Liver (tissue), 9 donors: ENCODE results near the gene P3H2. TPM values are rescaled to one million over a fixed set of nuclear protein-coding genes. Genes with fewer than 3 reads are reported as not detected.

ENCODE experiments used
- DNase-seq: peaks from one replicate; pipeline ENCODE4 v3.0.0-alpha.2; 2017; ENCODE audit warnings: low spot score
- H3K27ac ChIP-seq, 2 donors: one replicate each; pipeline ENCODE4 v1.7.0; 2013; ENCODE audit warnings: inconsistent platforms in 2 of 2, low read length in 2 of 2, control low read depth in 1 of 2, low read depth in 1 of 2, mild to moderate bottlenecking in 1 of 2
- H3K27me3 ChIP-seq, 4 donors: one replicate each; pipeline versions ENCODE4 v1.6.1 to v1.7.0; 2013; ENCODE audit warnings: low read length in 3 of 4, inconsistent platforms in 1 of 4, mild to moderate bottlenecking in 1 of 4, moderate library complexity in 1 of 4; ENCODE audit not compliant: control insufficient read depth in 4 of 4, insufficient read depth in 4 of 4
- H3K36me3 ChIP-seq, 4 donors: one replicate each; pipeline versions ENCODE4 v1.6.1 to v1.7.0; 2013; ENCODE audit warnings: low read length in 3 of 4, mild to moderate bottlenecking in 3 of 4, low read depth in 1 of 4, moderate library complexity in 1 of 4; ENCODE audit not compliant: control insufficient read depth in 4 of 4, insufficient read depth in 3 of 4
- H3K4me1 ChIP-seq, 4 donors: one replicate each; pipeline versions ENCODE4 v1.6.1 to v1.7.0; 2013; ENCODE audit warnings: low read length in 3 of 4, mild to moderate bottlenecking in 3 of 4, moderate library complexity in 1 of 4; ENCODE audit not compliant: control insufficient read depth in 4 of 4, insufficient read depth in 4 of 4
- H3K4me3 ChIP-seq, 3 donors: one replicate each; pipeline versions ENCODE4 v1.6.1 to v1.7.0; 2013; ENCODE audit warnings: low read length in 3 of 3, control low read depth in 1 of 3, low read depth in 1 of 3, mild to moderate bottlenecking in 1 of 3
- H3K9ac ChIP-seq, 2 donors: one replicate each; pipeline ENCODE4 v1.7.0; 2013; ENCODE audit warnings: low read length in 2 of 2, mild to moderate bottlenecking in 2 of 2, moderate library complexity in 2 of 2, control low read depth in 1 of 2, low read depth in 1 of 2
- H3K9me3 ChIP-seq, 4 donors: one replicate each; pipeline versions ENCODE4 v1.6.1 to v1.7.0; 2013; ENCODE audit warnings: low read length in 3 of 4; ENCODE audit not compliant: control insufficient read depth in 4 of 4
- ATF3 ChIP-seq: IDR thresholded peaks from 2 replicates; pipeline ENCODE4 v1.6.1; 2016; ENCODE audit warnings: antibody characterized with exemption
- EGR1 ChIP-seq, 2 donors: IDR thresholded peaks; 2 replicates each; pipeline ENCODE4 v1.6.1; 2016 to 2018; ENCODE audit warnings: antibody characterized with exemption in 2 of 2, low read depth in 2 of 2
- FOXA1 ChIP-seq: IDR thresholded peaks from 2 replicates; pipeline ENCODE4 v1.6.1; 2016; ENCODE audit warnings: antibody characterized with exemption
- FOXA2 ChIP-seq: IDR thresholded peaks from 2 replicates; pipeline ENCODE4 v1.6.1; 2016; ENCODE audit warnings: antibody characterized with exemption
- GABPA ChIP-seq, 2 donors: IDR thresholded peaks in 1 of 2; conservative IDR thresholded peaks in 1 of 2; 2 replicates each; pipeline ENCODE4 v1.6.1; 2016; ENCODE audit warnings: antibody characterized with exemption in 2 of 2, mild to moderate bottlenecking in 1 of 2, moderate library complexity in 1 of 2
- HNF4A ChIP-seq, 2 donors: conservative IDR thresholded peaks; 2 replicates each; pipeline ENCODE4 v1.6.1; 2016; ENCODE audit warnings: antibody characterized with exemption in 2 of 2, mild to moderate bottlenecking in 2 of 2
- HNF4G ChIP-seq: IDR thresholded peaks from 2 replicates; pipeline ENCODE4 v1.6.1; 2016; ENCODE audit warnings: antibody characterized with exemption
- JUND ChIP-seq, 2 donors: IDR thresholded peaks; 2 replicates each; pipeline ENCODE4 v1.6.1; 2016; ENCODE audit warnings: antibody characterized with exemption in 2 of 2
- NR2F2 ChIP-seq: IDR thresholded peaks from 2 replicates; pipeline ENCODE4 v1.6.1; 2016; ENCODE audit warnings: antibody characterized with exemption
- RAD21 ChIP-seq, 2 donors: IDR thresholded peaks; 2 replicates each; pipeline ENCODE4 v1.6.1; 2016; ENCODE audit warnings: antibody characterized with exemption in 2 of 2, mild to moderate bottlenecking in 2 of 2
- RXRA ChIP-seq, 2 donors: IDR thresholded peaks; 2 replicates each; pipeline ENCODE4 v1.6.1; 2017 to 2018; ENCODE audit warnings: antibody characterized with exemption in 2 of 2, mild to moderate bottlenecking in 1 of 2
- SP1 ChIP-seq: IDR thresholded peaks from 2 replicates; pipeline ENCODE4 v1.6.1; 2018; ENCODE audit warnings: antibody characterized with exemption, mild to moderate bottlenecking
- TAF1 ChIP-seq: conservative IDR thresholded peaks from 2 replicates; pipeline ENCODE4 v1.6.1; 2016; ENCODE audit warnings: antibody characterized with exemption, mild to moderate bottlenecking
- YY1 ChIP-seq: IDR thresholded peaks from 2 replicates; pipeline ENCODE4 v1.6.1; 2016; ENCODE audit warnings: antibody characterized with exemption, mild to moderate bottlenecking
- WGBS: extraction: QIAGEN DNeasy Blood & Tissue Kit; methylation state at CpG from one replicate; pipeline ENCODE4 v1.1.7; 2013; 5-methylcytosine and 5-hydroxymethylcytosine counted together
- polyA plus RNA-seq, 2 donors: library from polyadenylated mRNA; stranded (reverse) in 1 of 2; unstranded in 1 of 2; fragments of 200-250 nt in 1 of 2; fragments of >200 nt in 1 of 2; fragmentation: Nextera tagmentation in 1 of 2; extraction: Ambion mirVana in 1 of 2; gene quantifications; one replicate each; pipeline versions ENCODE4 v1.2.1 to v1.2.3, GENCODE V29; 2013 to 2015
- total RNA-seq, 2 donors: library from RNA; depleted of rRNA; stranded (reverse); fragments of >200 nt; gene quantifications; one replicate each; pipeline ENCODE4 v1.2.3, GENCODE V29; 2014
- TF ChIP-seq, protein P1 (sequence below): IDR thresholded peaks from 2 replicates; pipeline ENCODE4 v1.6.1; 2016; ENCODE audit warnings: antibody characterized with exemption
- TF ChIP-seq, protein P2 (sequence below): fragments of 150-350 bp; IDR thresholded peaks from 2 replicates; pipeline ENCODE4 v1.5.1; 2017; ENCODE audit warnings: improper control_type of control experiment, low read depth, low read length; ENCODE audit not compliant: missing input control
- TF ChIP-seq, protein P3 (sequence below): IDR thresholded peaks from 2 replicates; pipeline ENCODE4 v1.6.1; 2016; ENCODE audit warnings: antibody characterized with exemption
- TF ChIP-seq, protein P4 (sequence below): IDR thresholded peaks from 2 replicates; pipeline ENCODE4 v1.6.1; 2016; ENCODE audit warnings: antibody characterized with exemption, mild to moderate bottlenecking
- donor health status: healthy.
- donor health status: healthy.
- donor health status: healthy.
- donor health status: healthy.
- donor health status: healthy.

Gene P3H2
- total and polyA plus RNA-seq, 4 donors: 1.9 to 6.9 (median 4.1) TPM

- Histone ChIP-seq H3K4me1 (no peaks in the 10 kb centered on the region), H3K27me3 (no peaks in the 10 kb centered on the region), H3K4me3 (no peak overlapping the region), H3K9me3 (no peaks in the 10 kb centered on the region), H3K9ac (no peak overlapping the region), H3K27ac (no peak overlapping the region), H3K36me3 (no peaks in the 10 kb centered on the region)
- TF ChIP-seq, protein P1, sequence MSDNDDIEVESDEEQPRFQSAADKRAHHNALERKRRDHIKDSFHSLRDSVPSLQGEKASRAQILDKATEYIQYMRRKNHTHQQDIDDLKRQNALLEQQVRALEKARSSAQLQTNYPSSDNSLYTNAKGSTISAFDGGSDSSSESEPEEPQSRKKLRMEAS: no peak
- TF ChIP-seq, protein P2, sequence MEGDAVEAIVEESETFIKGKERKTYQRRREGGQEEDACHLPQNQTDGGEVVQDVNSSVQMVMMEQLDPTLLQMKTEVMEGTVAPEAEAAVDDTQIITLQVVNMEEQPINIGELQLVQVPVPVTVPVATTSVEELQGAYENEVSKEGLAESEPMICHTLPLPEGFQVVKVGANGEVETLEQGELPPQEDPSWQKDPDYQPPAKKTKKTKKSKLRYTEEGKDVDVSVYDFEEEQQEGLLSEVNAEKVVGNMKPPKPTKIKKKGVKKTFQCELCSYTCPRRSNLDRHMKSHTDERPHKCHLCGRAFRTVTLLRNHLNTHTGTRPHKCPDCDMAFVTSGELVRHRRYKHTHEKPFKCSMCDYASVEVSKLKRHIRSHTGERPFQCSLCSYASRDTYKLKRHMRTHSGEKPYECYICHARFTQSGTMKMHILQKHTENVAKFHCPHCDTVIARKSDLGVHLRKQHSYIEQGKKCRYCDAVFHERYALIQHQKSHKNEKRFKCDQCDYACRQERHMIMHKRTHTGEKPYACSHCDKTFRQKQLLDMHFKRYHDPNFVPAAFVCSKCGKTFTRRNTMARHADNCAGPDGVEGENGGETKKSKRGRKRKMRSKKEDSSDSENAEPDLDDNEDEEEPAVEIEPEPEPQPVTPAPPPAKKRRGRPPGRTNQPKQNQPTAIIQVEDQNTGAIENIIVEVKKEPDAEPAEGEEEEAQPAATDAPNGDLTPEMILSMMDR: no peak
- TF ChIP-seq FOXA2: no peak
- TF ChIP-seq ATF3: no peak
- TF ChIP-seq HNF4A (conservative IDR thresholded peaks at IDR 0.05): no peak
- no peak for TF ChIP-seq RXRA (IDR thresholded peaks at IDR 0.05)
- TF ChIP-seq RAD21 (IDR thresholded peaks at IDR 0.05): no peak
- TF ChIP-seq SP1: no peak
- TF ChIP-seq, protein P3, sequence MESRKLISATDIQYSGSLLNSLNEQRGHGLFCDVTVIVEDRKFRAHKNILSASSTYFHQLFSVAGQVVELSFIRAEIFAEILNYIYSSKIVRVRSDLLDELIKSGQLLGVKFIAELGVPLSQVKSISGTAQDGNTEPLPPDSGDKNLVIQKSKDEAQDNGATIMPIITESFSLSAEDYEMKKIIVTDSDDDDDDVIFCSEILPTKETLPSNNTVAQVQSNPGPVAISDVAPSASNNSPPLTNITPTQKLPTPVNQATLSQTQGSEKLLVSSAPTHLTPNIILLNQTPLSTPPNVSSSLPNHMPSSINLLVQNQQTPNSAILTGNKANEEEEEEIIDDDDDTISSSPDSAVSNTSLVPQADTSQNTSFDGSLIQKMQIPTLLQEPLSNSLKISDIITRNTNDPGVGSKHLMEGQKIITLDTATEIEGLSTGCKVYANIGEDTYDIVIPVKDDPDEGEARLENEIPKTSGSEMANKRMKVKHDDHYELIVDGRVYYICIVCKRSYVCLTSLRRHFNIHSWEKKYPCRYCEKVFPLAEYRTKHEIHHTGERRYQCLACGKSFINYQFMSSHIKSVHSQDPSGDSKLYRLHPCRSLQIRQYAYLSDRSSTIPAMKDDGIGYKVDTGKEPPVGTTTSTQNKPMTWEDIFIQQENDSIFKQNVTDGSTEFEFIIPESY: no peak
- no peak for TF ChIP-seq GABPA (IDR thresholded peaks at IDR 0.05 in 1 of 2, conservative IDR thresholded peaks at IDR 0.05 in 1 of 2)
- no peak for TF ChIP-seq HNF4G
- TF ChIP-seq NR2F2: no peak
- TF ChIP-seq EGR1 (IDR thresholded peaks at IDR 0.05; ENCODE audit: low read depth in 2 of 2): no peak
- no peak for TF ChIP-seq FOXA1
- TF ChIP-seq, protein P4, sequence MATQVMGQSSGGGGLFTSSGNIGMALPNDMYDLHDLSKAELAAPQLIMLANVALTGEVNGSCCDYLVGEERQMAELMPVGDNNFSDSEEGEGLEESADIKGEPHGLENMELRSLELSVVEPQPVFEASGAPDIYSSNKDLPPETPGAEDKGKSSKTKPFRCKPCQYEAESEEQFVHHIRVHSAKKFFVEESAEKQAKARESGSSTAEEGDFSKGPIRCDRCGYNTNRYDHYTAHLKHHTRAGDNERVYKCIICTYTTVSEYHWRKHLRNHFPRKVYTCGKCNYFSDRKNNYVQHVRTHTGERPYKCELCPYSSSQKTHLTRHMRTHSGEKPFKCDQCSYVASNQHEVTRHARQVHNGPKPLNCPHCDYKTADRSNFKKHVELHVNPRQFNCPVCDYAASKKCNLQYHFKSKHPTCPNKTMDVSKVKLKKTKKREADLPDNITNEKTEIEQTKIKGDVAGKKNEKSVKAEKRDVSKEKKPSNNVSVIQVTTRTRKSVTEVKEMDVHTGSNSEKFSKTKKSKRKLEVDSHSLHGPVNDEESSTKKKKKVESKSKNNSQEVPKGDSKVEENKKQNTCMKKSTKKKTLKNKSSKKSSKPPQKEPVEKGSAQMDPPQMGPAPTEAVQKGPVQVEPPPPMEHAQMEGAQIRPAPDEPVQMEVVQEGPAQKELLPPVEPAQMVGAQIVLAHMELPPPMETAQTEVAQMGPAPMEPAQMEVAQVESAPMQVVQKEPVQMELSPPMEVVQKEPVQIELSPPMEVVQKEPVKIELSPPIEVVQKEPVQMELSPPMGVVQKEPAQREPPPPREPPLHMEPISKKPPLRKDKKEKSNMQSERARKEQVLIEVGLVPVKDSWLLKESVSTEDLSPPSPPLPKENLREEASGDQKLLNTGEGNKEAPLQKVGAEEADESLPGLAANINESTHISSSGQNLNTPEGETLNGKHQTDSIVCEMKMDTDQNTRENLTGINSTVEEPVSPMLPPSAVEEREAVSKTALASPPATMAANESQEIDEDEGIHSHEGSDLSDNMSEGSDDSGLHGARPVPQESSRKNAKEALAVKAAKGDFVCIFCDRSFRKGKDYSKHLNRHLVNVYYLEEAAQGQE: no peak
- no peak for TF ChIP-seq JUND (IDR thresholded peaks at IDR 0.05)
- TF ChIP-seq TAF1: no peak
- no peak for TF ChIP-seq YY1
- 88% methylated on average over 1 of the region's 1 CpG for WGBS
- DNase-seq: no peak
Measured at GRCh38 chr3:190077395-190078045, 43.2 kb downstream of the P3H2 start.
